Erythroblast (primary cell): ENCODE measurements around the gene MYH10.

Source experiments
- GATA1 ChIP-seq: IDR thresholded peaks from 2 replicates; pipeline ENCODE4 v1.6.1; 2011; ENCODE audit warnings: low read depth, mild to moderate bottlenecking, control low read depth, low read length, moderate library complexity
- POLR2A ChIP-seq: IDR thresholded peaks from 2 replicates; pipeline ENCODE4 v1.6.1; 2011; ENCODE audit warnings: mild to moderate bottlenecking, low read length

- TF ChIP-seq POLR2A (no peak), GATA1 (no peak)
Measured at GRCh38 chr17:8654822-8655221, 24.3 kb upstream of the MYH10 start.
